Neural cell (in vitro differentiated cells): ENCODE results near the gene RAB3C.

Experiments used
- CTCF ChIP-seq: fragments of 450-650 bp; IDR thresholded peaks from 2 replicates; pipeline ENCODE4 v1.5.1; 2014; ENCODE audit warnings: antibody characterized with exemption, mild to moderate bottlenecking, moderate library complexity; ENCODE audit not compliant: poor library complexity, severe bottlenecking
- EZH2 ChIP-seq: fragments of 200-600, 300-800 bp; shearing (Covaris generic), sonication (generic); IDR thresholded peaks from 2 replicates; pipeline ENCODE4 v1.6.1; 2014; ENCODE audit warnings: antibody characterized with exemption, low read length, borderline replicate concordance, mild to moderate bottlenecking; ENCODE audit not compliant: insufficient read depth, poor library complexity, severe bottlenecking
- POLR2AphosphoS5 ChIP-seq: IDR thresholded peaks from 2 replicates; pipeline ENCODE4 v1.6.1; 2012
- RAD21 ChIP-seq: fragments of 450-650 bp; conservative IDR thresholded peaks from 2 replicates; pipeline ENCODE4 v1.6.1; 2014; ENCODE audit warnings: antibody characterized with exemption, mild to moderate bottlenecking, moderate library complexity
- TF ChIP-seq, protein P1 (sequence below): IDR thresholded peaks from 2 replicates; pipeline ENCODE4 v1.6.1; 2012; ENCODE audit warnings: borderline replicate concordance

- TF ChIP-seq CTCF (no peak), EZH2 (no peak), POLR2AphosphoS5 (no peak), RAD21 (no peak)
- TF ChIP-seq, protein P1, sequence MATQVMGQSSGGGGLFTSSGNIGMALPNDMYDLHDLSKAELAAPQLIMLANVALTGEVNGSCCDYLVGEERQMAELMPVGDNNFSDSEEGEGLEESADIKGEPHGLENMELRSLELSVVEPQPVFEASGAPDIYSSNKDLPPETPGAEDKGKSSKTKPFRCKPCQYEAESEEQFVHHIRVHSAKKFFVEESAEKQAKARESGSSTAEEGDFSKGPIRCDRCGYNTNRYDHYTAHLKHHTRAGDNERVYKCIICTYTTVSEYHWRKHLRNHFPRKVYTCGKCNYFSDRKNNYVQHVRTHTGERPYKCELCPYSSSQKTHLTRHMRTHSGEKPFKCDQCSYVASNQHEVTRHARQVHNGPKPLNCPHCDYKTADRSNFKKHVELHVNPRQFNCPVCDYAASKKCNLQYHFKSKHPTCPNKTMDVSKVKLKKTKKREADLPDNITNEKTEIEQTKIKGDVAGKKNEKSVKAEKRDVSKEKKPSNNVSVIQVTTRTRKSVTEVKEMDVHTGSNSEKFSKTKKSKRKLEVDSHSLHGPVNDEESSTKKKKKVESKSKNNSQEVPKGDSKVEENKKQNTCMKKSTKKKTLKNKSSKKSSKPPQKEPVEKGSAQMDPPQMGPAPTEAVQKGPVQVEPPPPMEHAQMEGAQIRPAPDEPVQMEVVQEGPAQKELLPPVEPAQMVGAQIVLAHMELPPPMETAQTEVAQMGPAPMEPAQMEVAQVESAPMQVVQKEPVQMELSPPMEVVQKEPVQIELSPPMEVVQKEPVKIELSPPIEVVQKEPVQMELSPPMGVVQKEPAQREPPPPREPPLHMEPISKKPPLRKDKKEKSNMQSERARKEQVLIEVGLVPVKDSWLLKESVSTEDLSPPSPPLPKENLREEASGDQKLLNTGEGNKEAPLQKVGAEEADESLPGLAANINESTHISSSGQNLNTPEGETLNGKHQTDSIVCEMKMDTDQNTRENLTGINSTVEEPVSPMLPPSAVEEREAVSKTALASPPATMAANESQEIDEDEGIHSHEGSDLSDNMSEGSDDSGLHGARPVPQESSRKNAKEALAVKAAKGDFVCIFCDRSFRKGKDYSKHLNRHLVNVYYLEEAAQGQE: no peak
Measured at GRCh38 chr5:58851153-58851552, 268.3 kb downstream of the RAB3C start.
